GM21367 (cell line): ENCODE data around the gene MRPS27.
A peak's percentile ranks its signal among the peaks of the same experiment; 100 is the strongest.

Experiments
- ATAC-seq: cut with Tn5 transposase; IDR thresholded peaks from one replicate; pipeline ENCODE4 v1.9.1; 2021; ENCODE audit not compliant: unreplicated experiment

The MRPS27 gene

GRCh38 chr5:72206160-72206559 is 113.9 kb downstream of the MRPS27 start:
- ATAC-seq = no peak

GRCh38 chr5:72205431-72206009 is 114.5 kb downstream of the MRPS27 start:
- no peak for ATAC-seq

GRCh38 chr5:72204946-72205345 is 115.1 kb downstream of the MRPS27 start:
- no peak for ATAC-seq

- ATAC-seq = no peak
Measured at GRCh38 chr5:72203251-72203845, 116.7 kb downstream of the MRPS27 start.

- no peak for ATAC-seq
Measured at GRCh38 chr5:72202331-72202825, 117.7 kb downstream of the MRPS27 start.

GRCh38 chr5:72199681-72200080 is 120.4 kb downstream of the MRPS27 start:
- ATAC-seq = no peak

GRCh38 chr5:72197393-72197792 is 122.6 kb downstream of the MRPS27 start:
- ATAC-seq = no peak

- no peak for ATAC-seq
Measured at GRCh38 chr5:72195581-72195980, 124.5 kb downstream of the MRPS27 start.

- ATAC-seq = peak; percentile 89
Measured at GRCh38 chr5:72194846-72195245, 125.2 kb downstream of the MRPS27 start.

GRCh38 chr5:72191404-72191803 is 128.6 kb downstream of the MRPS27 start:
- ATAC-seq = no peak

GRCh38 chr5:72189146-72189545 is 130.9 kb downstream of the MRPS27 start:
- ATAC-seq = no peak

GRCh38 chr5:72188166-72188565 is 131.9 kb downstream of the MRPS27 start:
- no peak for ATAC-seq

- ATAC-seq = no peak
Measured at GRCh38 chr5:72187388-72188075, 132.5 kb downstream of the MRPS27 start.

GRCh38 chr5:72185496-72186329 is 134.3 kb downstream of the MRPS27 start:
- no peak for ATAC-seq

GRCh38 chr5:72184408-72184807 is 135.6 kb downstream of the MRPS27 start:
- no peak for ATAC-seq

- no peak for ATAC-seq
Measured at GRCh38 chr5:72183101-72183520, 136.9 kb downstream of the MRPS27 start.

GRCh38 chr5:72182686-72183085 is 137.4 kb downstream of the MRPS27 start:
- no peak for ATAC-seq

GRCh38 chr5:72180925-72181324 is 139.1 kb downstream of the MRPS27 start:
- ATAC-seq = no peak

- no peak for ATAC-seq
Measured at GRCh38 chr5:72179816-72180440, 140.1 kb downstream of the MRPS27 start.

GRCh38 chr5:72179028-72179815 is 140.8 kb downstream of the MRPS27 start:
- no peak for ATAC-seq
